HG03139 (cell line): ENCODE results near the gene BHMT2.

Experiments used
- ATAC-seq: cut with Tn5 transposase; IDR thresholded peaks from one replicate; pipeline ENCODE4 v1.9.1; 2021; ENCODE audit not compliant: unreplicated experiment

The BHMT2 gene

DNA sequence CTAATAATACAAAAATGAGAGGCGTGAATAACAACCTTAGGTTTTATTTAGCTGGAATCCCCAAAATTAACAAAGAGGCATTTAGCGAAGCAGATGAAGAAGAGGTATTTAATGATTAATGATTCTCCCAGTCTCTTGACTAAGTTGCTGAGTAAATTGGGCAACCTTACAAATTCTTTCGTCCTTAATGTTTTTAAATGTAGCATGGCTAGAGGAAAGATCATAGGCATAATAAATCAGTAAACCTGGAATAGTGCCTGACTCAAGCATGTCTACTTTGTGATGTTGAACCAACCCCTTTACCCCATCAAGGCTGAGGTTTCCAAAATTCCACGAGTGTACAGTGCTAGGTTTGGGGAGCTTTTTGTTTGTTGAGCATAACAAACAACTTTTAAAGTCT is 49.9 kb downstream of the BHMT2 start:
- no peak for ATAC-seq

DNA sequence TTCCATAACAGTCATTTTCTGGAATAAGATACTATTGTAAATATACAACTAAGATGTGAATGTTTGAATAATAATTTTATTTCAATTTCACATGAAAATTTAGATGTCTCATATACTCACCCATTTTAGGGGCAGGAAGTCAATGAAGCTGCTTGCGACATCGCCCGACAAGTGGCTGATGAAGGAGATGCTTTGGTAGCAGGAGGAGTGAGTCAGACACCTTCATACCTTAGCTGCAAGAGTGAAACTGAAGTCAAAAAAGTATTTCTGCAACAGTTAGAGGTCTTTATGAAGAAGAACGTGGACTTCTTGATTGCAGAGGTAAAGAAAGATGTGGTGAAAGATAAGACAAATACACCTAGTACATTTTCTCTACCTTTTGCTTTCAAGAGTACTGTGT is 50.7 kb downstream of the BHMT2 start:
- ATAC-seq, result no peak

DNA sequence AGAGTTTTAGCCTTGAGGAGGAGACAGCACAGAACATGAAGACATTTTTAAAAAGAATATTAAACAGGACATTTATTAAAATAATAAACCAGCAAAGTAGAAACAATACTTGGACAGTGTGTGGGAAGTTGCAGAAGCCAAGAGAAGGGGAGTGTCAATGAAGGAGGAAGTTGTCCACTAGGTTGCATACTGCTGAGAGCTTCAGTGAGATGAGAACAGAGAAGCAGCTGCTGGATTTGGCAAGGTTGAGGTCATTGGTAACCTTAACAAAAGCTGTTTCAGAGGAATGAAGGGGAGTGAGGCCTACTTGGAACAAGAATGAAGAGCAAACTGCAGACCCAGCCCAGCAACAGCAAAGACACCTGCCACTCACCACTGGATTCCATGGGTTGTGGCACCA is 53.4 kb downstream of the BHMT2 start:
- no peak for ATAC-seq

DNA sequence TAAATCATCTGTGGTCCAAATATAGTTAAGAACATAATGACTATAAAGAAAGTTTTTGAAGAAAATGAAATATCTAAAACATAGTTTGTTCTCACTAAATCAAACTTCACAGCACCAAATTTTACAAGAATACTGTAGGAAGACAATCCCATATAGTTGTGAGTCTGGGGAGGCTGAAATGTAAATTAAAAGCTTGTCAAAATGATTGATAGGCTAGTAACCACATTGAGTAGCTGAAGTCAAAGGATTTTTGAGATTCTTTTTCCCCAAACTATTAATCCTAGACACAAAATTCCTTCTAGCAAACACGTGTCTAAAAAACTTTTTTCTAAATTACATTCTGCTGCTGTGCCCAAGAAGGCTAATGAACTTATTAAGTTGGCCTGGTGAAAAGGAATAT is 55.0 kb downstream of the BHMT2 start:
- ATAC-seq, result no peak

DNA sequence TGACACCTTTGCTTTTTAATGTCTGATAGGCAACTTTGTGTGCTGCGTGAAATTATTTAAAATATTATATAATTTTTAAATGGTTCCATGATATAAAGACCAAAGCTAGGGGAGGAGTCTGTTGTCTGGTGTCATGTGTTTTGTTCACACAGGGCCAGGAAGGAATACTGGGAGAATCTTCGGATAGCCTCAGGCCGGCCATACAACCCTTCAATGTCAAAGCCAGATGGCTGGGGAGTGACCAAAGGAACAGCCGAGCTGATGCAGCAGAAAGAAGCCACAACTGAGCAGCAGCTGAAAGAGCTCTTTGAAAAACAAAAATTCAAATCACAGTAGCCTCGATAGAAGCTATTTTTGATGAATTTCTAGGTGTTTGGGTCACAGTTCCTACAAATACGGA is 61.2 kb downstream of the BHMT2 start:
- ATAC-seq, result no peak

DNA sequence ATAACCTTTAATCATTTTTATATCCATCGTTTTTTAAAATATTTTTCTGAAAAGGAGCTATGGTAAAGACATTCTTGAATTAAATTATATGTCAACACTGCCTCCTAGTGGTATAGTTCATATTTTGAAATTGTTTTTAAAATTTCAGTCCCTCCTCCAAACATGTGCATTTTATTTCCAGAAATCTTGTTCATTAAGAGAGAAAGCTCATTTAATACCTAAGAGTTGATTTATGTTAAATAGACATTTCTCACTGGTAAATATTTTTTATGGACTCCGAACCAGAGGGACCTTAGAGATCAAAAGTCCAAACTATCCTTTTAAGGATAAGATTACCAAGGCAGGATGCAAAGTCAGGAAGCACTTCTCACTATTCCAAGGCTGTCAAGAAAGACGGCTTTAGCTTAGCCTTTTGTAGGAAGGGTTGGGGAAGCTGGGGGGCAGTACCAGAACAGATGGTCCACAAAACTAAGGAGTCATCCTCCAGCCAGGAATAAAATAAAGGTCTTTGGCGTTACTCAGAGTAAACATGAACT is 63.6 kb downstream of the BHMT2 start:
- no peak for ATAC-seq

DNA sequence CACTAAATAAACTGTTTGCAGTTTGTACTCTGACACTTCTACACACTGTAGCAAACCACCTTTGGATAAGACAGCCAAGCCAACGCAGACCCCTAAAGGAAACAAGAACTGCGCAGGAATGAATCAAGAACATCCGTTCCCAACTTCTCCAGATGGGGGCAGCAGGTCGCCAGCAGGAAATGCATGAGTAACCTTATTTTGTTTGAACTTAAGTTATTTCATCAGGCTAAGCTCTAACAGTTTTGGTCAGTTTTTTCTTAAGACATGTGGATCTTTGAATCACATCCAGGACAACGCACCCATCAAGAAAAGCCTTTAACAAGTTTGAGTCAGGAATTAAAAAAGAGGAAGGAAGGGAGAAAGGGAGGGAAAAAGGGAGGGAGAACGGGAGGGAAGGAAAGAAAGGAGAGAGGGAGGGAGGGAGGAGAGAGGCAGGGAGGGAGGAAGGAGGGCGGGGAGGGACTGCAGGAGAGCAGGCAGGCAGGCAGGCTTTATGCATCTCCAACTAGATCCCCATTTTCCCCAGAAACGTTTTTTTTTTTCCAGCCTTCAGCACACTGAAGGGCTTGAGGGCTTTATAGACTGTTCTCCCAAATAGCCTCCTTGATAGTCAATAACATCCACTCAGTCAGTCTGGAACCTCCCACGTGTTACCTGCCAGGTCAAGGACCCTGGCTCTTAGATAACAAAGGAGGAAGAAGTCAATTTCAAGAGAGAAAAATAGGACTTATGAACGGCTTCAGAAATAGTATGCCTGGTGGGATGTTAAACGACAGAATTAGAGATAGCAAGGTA is 64.3 kb downstream of the BHMT2 start:
- no peak for ATAC-seq

DNA sequence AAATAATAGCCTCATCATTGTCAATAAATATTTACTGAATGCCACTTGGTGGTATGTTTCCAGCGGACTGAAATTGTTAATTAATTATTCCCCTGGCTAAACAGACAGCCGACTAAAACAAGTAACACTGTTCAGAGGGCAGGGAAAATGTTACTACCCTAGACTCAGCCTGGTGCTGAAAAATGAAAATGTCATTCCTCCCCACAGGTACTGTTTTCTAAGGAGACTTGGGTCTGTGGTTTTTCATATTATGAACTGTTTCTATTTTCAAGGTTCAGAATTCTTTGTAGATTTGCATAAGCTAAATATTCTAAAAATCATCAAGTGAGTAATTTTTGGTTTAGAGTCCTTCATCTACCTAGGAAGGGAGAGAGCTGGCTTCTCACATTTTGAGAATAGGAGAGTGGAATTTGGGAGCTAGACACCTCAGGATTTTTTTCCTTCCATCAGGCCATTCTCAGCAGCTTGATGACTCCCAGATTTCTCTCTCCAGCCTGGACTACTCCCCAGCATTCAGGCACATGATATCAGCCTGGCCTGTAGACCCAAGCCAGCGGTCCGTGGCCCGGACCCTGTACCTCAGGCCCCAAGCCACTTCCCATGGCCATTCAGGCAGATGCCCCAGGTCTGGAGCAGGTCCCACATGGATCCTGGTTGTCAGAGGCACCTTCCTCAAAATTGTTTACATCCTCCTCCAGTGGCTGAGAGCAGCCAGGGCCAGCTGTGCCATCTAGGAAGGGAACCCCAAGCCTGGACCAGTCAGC is 66.4 kb downstream of the BHMT2 start:
- ATAC-seq, result no peak

DNA sequence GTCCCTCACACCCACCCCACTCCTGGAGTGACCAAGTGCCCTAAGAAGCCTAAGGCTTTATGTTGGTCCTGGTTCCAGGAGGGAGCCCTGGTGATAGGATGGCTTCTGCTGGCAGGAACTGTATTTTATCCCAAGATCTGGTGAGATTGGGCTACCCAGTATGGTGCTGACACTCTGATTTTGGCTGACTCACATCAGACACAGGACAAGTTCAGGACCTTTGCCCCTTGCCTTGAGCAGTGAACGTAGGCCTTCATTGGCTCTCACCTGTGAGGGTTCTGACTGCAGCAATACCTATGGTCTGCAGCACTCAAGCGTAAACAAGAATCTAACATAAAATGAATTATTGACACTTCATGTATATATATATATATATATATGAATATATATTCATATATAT is 67.1 kb downstream of the BHMT2 start:
- no peak for ATAC-seq
